Measurements from ENCODE around the gene SPATA19. TPM values are rescaled to one million over a fixed set of nuclear protein-coding genes. Genes with fewer than 3 reads are reported as not detected.

The SPATA19 gene
- total and polyA plus RNA-seq, 2 of the 13 experiments (the other 11 are each of a cell fraction or from before 2014, with no cell fraction given) = not detected

- TF ChIP-seq ZNF678 (CRISPR knock-in tag; IDR thresholded peaks at IDR 0.05) (no peak), ZNF891 (CRISPR knock-in tag; IDR thresholded peaks at IDR 0.05) (no peak), EEA1 (CRISPR knock-in tag; IDR thresholded peaks at IDR 0.05; ENCODE audit: borderline replicate concordance) (no peak), ARHGAP35 (CRISPR knock-in tag; IDR thresholded peaks at IDR 0.05; ENCODE audit: borderline replicate concordance) (no peak)
Measured at GRCh38 chr11:133893381-133893780, 48.1 kb upstream of the SPATA19 start (continued).

GRCh38 chr11:133892584-133893380 is 47.5 kb upstream of the SPATA19 start:
- no peaks in the 10 kb centered on the region for H3K79me2 ChIP-seq (ENCODE audit: insufficient read depth, low read length)
- H3K27ac ChIP-seq (ENCODE audit: extremely low read length, insufficient read depth, low read length) = no peak overlapping the region
- TF ChIP-seq HDAC1 (CRISPR knock-in tag; IDR thresholded peaks at IDR 0.05) = no peak
- TF ChIP-seq RAD51 (IDR thresholded peaks at IDR 0.05; ENCODE audit: borderline replicate concordance) = no peak
- no peak for TF ChIP-seq ZNF776 (CRISPR knock-in tag; IDR thresholded peaks at IDR 0.05)
- no peak for TF ChIP-seq ZNF749 (CRISPR knock-in tag; IDR thresholded peaks at IDR 0.05; ENCODE audit: borderline replicate concordance)
- TF ChIP-seq, protein P1, sequence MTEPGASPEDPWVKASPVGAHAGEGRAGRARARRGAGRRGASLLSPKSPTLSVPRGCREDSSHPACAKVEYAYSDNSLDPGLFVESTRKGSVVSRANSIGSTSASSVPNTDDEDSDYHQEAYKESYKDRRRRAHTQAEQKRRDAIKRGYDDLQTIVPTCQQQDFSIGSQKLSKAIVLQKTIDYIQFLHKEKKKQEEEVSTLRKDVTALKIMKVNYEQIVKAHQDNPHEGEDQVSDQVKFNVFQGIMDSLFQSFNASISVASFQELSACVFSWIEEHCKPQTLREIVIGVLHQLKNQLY (CRISPR knock-in tag; IDR thresholded peaks at IDR 0.05) = no peak
- no peak for TF ChIP-seq U2AF1 (optimal IDR thresholded peaks at IDR 0.05; ENCODE audit: low read depth, low read length)
- TF ChIP-seq ZBTB7A (CRISPR knock-in tag; IDR thresholded peaks at IDR 0.05) = no peak
- TF ChIP-seq MXI1 (IDR thresholded peaks at IDR 0.05; ENCODE audit: borderline replicate concordance, low read depth, low read length) = no peak
- no peak for TF ChIP-seq NCOA1 (CRISPR knock-in tag; IDR thresholded peaks at IDR 0.05)
- TF ChIP-seq FOXM1 (CRISPR knock-in tag; IDR thresholded peaks at IDR 0.05) = no peak
- TF ChIP-seq TEAD3 (CRISPR knock-in tag; optimal IDR thresholded peaks at IDR 0.05; ENCODE audit: borderline replicate concordance) = no peak
- H3K4me3 ChIP-seq (replicated peaks in 1 of 3; ENCODE audit: insufficient read depth in 1 of 3, low read depth in 2 of 3, low read length in 3 of 3) = no peak overlapping the region
- H3K4me2 ChIP-seq (ENCODE audit: low read depth, low read length) = no peak overlapping the region
- H3K9me3 ChIP-seq (ENCODE audit: low read length) = no peaks in the 10 kb centered on the region
- intact Hi-C loops (cut with micrococcal nuclease; ENCODE audit: unreplicated experiment) (no loop called here), in situ Hi-C loops (cut with HindIII; ENCODE audit: extremely low pct_ligation_motif_present, low pct_unique_long_range_greater_than_20kb) (no loop called here)
- no TSS peak for BruUV-seq (replicated peaks)
- DNase-seq (ENCODE audit: low spot score) (no peak), ATAC-seq (no peak), FAIRE-seq (no peak)
- CTCF ChIA-PET (ENCODE audit: low intra/inter-chr PET ratio, low total read pairs) = no interaction called here
- POLR2A ChIA-PET = no interaction called here
- no peaks in the 10 kb centered on the region for H3K36me3 ChIP-seq (replicated peaks in 1 of 2; ENCODE audit: control insufficient read depth in 1 of 2, insufficient read depth in 2 of 2, low read length in 2 of 2)
- H4K20me1 ChIP-seq (ENCODE audit: insufficient read depth, low read length) = no peaks in the 10 kb centered on the region
- WGBS (ENCODE audit: low lambda C conversion rate) = 59% methylated on average over 14 of the region's 19 CpGs
- H3K9ac ChIP-seq (ENCODE audit: insufficient read depth, low read depth, low read length) = no peak overlapping the region
- H2AFZ ChIP-seq (ENCODE audit: low read length) = no peak overlapping the region
- no peaks in the 10 kb centered on the region for H3K4me1 ChIP-seq (ENCODE audit: insufficient read depth, low read length)
- peaks cover 5 to 23% of the 10 kb centered on the region in 2 experiments; a peak in 4 of 5 replicates for H3K27me3 ChIP-seq (ENCODE audit: control insufficient read depth in 1 of 2, insufficient read depth in 2 of 2, low read length in 2 of 2)

Measured in HepG2 (cell line).